Measurements from ENCODE around the gene DDX6. TPM values are rescaled to one million over a fixed set of nuclear protein-coding genes. Genes with fewer than 3 reads are reported as not detected.

Gene DDX6
- total and polyA plus RNA-seq, 10 of the 15 experiments (the other 5 are each of a cell fraction or from before 2014, with no cell fraction given): 6.6 to 119 (median 48.8) TPM

DNA sequence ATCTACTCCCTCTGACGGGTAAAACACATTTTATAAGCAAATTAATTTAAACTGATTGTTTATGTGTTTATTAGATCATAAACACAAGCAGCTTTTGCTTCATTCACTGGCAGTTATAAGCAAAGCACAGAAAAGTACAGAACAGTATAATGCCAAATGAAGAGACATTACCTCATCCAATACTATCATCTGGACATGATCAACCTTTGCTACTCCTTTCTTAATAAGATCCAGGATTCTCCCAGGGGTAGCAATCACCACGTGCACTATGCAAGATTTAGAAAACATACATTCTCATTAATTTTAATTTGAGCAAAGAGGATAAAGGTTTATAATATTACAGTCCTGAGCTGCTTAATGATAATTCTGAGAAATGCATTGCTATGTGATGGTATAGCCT, 27.9 kb downstream of the DDX6 start:
- ChIA-PET CTCF (interaction anchor here (1.1 to 1.6 kb wide), 3 partner anchors 10 to 150 kb away, joined by 3 to 4 read pairs (median 3); no protein-coding TSS in a partner anchor), POLR2A (interaction anchor here (1.0 to 2.0 kb wide), 2 partner anchors 30 to 190 kb away, joined by 3 to 5 read pairs; no protein-coding TSS in a partner anchor), RAD21 (ENCODE audit: unreplicated experiment) (interaction anchor here (0.6 kb wide), 1 partner anchor 1034 kb away, joined by 3 read pairs; no protein-coding TSS in a partner anchor), SMC1A (ENCODE audit: uncharacterized antibody, unreplicated experiment) (interaction anchor here (0.7 to 1.5 kb wide), 5 partner anchors 9 to 120 kb away, joined by 3 read pairs; partner anchors contain the start of gene CXCR5)
- no TSS peak for BruUV-seq (replicated peaks)
- Histone ChIP-seq H3K9me3 (replicated peaks; ENCODE audit: control insufficient read depth, insufficient read depth, low read length) (no peaks in the 10 kb centered on the region), H4K20me1 (ENCODE audit: control insufficient read depth, insufficient read depth) (no peaks in the 10 kb centered on the region; the same call in 1 of the 2 replicates), H3K4me2 (ENCODE audit: control insufficient read depth, insufficient read depth) (no peak overlapping the region), H3K27ac (ENCODE audit: control insufficient read depth, insufficient read depth) (no peak overlapping the region), H2AFZ (ENCODE audit: control insufficient read depth, low read depth, low read length) (no peak overlapping the region), H3K79me2 (ENCODE audit: control insufficient read depth, insufficient read depth, low read length) (peaks cover 1% of the 10 kb centered on the region; the same call in 1 of the 2 replicates), H3K9ac (ENCODE audit: control insufficient read depth, insufficient read depth, low read length) (no peak overlapping the region), H3K4me1 (ENCODE audit: control insufficient read depth, insufficient read depth, low read length) (no peaks in the 10 kb centered on the region), H3K27me3 (replicated peaks in 1 of 2; ENCODE audit: control insufficient read depth in 2 of 2, insufficient read depth in 2 of 2, low read length in 1 of 2) (no peaks in the 10 kb centered on the region), H3K36me3 (ENCODE audit: control insufficient read depth in 2 of 2, insufficient read depth in 2 of 2, low read length in 1 of 2) (peaks cover 3 to 32% of the 10 kb centered on the region in 2 experiments), H3K4me3 (no peak overlapping the region)
- in situ Hi-C loops (cut with MboI) (no loop called here), intact Hi-C loops (cut with micrococcal nuclease; ENCODE audit: unreplicated experiment) (no loop called here)
- no peak for ATAC-seq
- DNase-seq (ENCODE audit: low read depth, low spot score): no peak
- TF ChIP-seq EGR1 (IDR thresholded peaks at IDR 0.05; ENCODE audit: borderline replicate concordance in 1 of 2, low read depth in 2 of 2, low read length in 2 of 2): no peak
- no peak for TF ChIP-seq RFX5 (IDR thresholded peaks at IDR 0.05; ENCODE audit: low read depth, low read length)
- no peak for TF ChIP-seq NBN (IDR thresholded peaks at IDR 0.05)
- TF ChIP-seq, protein P1, sequence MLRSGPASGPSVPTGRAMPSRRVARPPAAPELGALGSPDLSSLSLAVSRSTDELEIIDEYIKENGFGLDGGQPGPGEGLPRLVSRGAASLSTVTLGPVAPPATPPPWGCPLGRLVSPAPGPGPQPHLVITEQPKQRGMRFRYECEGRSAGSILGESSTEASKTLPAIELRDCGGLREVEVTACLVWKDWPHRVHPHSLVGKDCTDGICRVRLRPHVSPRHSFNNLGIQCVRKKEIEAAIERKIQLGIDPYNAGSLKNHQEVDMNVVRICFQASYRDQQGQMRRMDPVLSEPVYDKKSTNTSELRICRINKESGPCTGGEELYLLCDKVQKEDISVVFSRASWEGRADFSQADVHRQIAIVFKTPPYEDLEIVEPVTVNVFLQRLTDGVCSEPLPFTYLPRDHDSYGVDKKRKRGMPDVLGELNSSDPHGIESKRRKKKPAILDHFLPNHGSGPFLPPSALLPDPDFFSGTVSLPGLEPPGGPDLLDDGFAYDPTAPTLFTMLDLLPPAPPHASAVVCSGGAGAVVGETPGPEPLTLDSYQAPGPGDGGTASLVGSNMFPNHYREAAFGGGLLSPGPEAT (IDR thresholded peaks at IDR 0.05; ENCODE audit: low read depth): no peak
- no peak for TF ChIP-seq STAT3 (IDR thresholded peaks at IDR 0.05; ENCODE audit: low read depth, low read length)
- TF ChIP-seq, protein P2, sequence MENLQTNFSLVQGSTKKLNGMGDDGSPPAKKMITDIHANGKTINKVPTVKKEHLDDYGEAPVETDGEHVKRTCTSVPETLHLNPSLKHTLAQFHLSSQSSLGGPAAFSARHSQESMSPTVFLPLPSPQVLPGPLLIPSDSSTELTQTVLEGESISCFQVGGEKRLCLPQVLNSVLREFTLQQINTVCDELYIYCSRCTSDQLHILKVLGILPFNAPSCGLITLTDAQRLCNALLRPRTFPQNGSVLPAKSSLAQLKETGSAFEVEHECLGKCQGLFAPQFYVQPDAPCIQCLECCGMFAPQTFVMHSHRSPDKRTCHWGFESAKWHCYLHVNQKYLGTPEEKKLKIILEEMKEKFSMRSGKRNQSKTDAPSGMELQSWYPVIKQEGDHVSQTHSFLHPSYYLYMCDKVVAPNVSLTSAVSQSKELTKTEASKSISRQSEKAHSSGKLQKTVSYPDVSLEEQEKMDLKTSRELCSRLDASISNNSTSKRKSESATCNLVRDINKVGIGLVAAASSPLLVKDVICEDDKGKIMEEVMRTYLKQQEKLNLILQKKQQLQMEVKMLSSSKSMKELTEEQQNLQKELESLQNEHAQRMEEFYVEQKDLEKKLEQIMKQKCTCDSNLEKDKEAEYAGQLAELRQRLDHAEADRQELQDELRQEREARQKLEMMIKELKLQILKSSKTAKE (IDR thresholded peaks at IDR 0.05; ENCODE audit: low read depth, poor library complexity, severe bottlenecking): no peak
- TF ChIP-seq, protein P3, sequence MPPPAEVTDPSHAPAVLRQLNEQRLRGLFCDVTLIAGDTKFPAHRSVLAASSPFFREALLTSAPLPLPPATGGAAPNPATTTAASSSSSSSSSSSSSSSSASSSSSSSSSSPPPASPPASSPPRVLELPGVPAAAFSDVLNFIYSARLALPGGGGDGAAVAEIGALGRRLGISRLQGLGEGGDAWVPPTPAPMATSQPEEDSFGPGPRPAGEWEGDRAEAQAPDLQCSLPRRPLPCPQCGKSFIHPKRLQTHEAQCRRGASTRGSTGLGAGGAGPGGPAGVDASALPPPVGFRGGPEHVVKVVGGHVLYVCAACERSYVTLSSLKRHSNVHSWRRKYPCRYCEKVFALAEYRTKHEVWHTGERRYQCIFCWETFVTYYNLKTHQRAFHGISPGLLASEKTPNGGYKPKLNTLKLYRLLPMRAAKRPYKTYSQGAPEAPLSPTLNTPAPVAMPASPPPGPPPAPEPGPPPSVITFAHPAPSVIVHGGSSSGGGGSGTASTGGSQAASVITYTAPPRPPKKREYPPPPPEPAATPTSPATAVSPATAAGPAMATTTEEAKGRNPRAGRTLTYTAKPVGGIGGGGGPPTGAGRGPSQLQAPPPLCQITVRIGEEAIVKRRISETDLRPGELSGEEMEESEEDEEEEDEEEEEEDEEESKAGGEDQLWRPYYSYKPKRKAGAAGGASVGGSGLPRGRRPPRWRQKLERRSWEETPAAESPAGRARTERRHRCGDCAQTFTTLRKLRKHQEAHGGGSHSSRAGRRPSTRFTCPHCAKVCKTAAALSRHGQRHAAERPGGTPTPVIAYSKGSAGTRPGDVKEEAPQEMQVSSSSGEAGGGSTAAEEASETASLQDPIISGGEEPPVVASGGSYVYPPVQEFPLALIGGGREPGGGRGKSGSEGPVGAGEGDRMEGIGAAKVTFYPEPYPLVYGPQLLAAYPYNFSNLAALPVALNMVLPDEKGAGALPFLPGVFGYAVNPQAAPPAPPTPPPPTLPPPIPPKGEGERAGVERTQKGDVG (CRISPR knock-in tag; IDR thresholded peaks at IDR 0.05): no peak
- TF ChIP-seq SIX5 (IDR thresholded peaks at IDR 0.05; ENCODE audit: low read depth, low read length, severe bottlenecking): no peak
- TF ChIP-seq POLR2AphosphoS5 (IDR thresholded peaks at IDR 0.05; ENCODE audit: low read length): no peak
- no peak for TF ChIP-seq RAD51 (IDR thresholded peaks at IDR 0.05)
- no peak for TF ChIP-seq ZBED1 (IDR thresholded peaks at IDR 0.05; ENCODE audit: borderline replicate concordance)
- TF ChIP-seq IKZF1 (conservative IDR thresholded peaks at IDR 0.05): no peak
- TF ChIP-seq ZNF622 (IDR thresholded peaks at IDR 0.05): no peak
- TF ChIP-seq TAF1 (IDR thresholded peaks at IDR 0.05; ENCODE audit: borderline replicate concordance, low read depth, low read length): no peak
- WGBS (ENCODE audit: insufficient coverage, insufficient replicate concordance, low lambda C conversion rate, missing lambda C conversion rate): 72% methylated on average over 2 of the region's 2 CpGs
- no peak for FAIRE-seq
